COLO668 (cell line): ENCODE data around the gene DMRT2.

Experiments used
- DNase-seq: peaks from one replicate; lab custom pipeline; 2025; ENCODE audit not compliant: unreplicated experiment; lab: John Stamatoyannopoulos, UW

Gene DMRT2

DNA sequence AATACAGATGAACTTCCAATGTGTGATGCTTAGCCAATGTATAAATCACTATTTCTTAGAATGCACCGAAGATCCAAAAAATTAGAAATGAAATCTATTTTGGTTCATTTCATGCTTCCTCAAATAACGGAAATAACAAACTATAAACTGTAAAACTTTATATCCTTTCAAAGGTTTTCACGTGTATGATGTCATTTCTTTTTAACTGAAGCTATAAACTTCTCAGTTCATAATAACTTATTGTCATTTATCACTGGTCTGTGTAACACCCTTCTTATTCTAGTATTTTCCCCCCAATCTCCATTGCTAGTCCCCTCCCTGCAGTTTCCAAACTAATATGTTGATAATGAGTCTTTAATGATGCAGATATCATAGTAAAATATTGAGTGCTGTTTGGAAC lies 36.4 kb downstream of the DMRT2 start:
- DNase-seq, result no peak

DNA sequence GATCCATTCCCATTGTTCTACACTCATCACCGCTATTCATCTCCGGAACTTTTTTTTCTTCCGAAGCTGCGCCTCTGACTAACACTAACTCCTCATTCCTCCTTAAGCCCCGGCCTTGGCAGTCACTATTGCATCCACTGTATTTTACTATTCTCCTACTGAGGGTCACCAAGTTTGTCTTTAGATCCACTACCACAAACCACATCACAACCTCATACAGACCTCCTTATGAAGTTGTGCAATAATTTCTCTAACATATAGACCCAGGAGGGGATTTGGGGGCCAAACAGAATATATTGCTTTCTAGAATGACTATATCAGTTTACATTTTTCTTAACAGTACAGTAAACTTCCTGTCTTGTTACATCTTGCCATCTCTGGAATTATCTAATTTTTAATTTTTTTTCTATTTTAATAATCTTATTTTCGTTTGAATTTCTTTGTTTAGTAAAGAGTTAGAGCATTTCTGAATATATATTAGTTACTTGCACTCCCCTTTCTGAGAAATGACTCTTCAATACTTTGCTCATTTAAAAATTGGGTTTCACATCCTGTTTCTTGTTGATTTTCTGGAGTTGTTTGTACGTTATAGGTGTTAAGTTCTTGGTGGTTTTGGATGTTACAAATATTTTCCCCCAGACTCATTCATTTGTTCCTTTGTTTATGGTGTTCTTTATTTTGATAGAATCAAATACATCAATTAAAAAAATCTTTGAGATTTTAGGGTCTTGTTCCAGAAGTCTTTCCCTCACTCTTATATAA lies 37.1 kb downstream of the DMRT2 start:
- no peak for DNase-seq

DNA sequence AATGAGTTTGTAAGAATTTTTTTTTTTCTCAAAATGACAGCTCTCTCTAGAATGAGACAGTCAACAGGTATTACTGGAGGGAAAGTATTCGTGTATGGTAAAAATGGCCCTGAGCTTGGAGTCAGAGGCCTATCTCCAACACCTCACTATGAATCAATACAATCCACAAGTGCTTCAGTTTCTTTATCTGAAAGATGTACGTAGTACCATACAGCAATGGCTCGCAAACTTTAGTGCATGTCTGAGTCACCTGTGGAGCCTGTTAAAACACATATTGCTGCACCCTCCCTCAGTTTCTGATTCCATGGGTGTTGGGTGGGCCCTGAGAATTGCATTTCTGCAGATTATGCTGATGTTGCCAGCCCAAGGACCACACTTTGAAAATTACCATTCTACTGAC lies 44.6 kb downstream of the DMRT2 start:
- no peak for DNase-seq

DNA sequence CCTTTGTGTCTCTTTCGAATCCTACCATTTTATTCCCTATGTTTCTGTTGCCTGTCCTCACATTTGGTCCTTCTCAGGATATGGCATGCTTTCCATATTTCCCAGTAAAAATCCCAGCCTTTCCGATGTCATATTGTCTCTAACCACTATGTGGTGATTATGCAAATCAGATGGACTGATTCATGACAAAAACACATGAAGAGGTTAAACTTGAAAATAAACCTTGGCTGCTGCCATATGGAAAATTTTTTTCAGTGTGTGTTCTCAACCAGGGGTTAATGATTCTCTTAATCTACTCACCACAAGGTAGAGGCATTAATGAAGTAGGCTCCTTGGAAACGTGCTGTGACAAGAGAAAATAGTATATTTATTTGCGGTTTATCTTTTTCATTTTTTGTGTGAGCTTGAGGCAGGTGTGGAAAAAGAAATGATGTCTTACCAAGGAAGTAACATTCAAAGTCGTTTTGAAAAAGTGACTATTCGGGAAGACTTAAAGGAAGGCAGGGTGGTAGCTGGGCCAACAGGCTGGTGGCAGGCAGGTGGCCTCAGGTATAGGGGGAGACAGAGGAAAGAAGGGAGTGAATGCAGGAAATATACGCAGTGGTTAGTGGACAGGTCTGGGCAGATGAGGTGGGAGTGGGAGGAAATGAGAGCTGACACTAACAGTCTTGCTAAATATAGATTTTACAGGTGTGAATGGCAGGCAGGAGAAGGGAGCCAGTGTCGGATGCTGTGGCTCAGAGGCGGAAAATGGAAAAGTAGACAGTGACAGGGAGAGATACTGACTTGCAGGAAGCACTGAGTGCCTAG lies 46.2 kb downstream of the DMRT2 start:
- DNase-seq, result no peak

DNA sequence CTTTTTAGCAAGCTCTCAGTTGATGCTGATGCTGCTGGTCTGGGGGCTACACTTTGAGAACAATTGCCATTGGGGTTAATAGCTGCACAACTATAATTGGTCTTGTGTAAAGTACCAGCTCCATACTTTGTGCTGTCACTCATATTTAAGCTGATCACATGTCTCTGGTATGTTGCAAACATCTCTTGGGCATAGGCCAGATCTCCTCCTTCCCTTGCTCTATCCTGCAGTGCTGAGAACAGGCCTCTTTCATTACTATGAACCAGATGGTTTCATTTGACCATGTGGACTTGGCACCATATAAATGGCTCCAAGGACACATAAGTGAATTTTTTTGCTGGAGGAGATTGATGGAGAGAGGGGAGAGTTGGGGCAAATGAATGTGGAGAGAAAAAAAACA lies 48.4 kb downstream of the DMRT2 start:
- no peak for DNase-seq

DNA sequence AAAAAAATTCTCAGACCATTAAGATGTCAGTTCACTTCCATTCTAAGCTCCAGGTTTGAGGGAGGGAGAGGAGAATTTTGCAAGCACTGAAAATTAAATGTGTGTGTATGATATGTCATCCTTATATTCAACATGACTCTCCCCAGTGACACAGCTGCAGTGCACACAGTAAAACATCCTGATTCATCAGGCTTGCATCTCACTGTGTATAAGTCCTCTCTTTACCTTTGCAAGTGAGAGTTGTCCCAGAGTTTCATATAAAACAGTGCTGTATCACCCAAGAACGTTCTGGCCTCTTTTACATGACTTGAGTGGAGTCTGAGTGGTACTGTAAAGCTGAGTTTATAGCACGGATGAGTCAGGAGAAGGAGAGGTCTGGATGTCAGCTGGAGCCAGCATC lies 50.0 kb downstream of the DMRT2 start:
- DNase-seq, result no peak

DNA sequence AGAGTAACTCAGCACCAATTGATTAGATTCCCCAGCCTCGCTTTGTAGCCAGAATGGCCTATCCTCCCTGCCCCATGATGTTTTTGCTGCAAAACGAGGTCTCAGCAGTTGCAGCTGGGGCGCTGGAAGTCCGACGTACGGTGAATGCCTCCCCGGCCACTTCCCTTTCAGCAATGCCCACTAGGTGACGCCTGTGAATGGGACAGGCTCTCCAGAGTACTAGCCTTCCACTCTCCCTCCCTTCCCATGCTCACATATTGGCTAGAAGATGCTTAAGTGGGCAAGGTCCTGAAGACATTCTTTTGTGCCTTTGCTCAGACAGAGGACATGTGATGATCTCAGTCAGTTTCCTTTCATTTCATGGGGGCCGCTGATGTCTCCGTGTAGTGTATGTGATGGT lies 50.8 kb downstream of the DMRT2 start:
- DNase-seq, result peak; percentile 32

DNA sequence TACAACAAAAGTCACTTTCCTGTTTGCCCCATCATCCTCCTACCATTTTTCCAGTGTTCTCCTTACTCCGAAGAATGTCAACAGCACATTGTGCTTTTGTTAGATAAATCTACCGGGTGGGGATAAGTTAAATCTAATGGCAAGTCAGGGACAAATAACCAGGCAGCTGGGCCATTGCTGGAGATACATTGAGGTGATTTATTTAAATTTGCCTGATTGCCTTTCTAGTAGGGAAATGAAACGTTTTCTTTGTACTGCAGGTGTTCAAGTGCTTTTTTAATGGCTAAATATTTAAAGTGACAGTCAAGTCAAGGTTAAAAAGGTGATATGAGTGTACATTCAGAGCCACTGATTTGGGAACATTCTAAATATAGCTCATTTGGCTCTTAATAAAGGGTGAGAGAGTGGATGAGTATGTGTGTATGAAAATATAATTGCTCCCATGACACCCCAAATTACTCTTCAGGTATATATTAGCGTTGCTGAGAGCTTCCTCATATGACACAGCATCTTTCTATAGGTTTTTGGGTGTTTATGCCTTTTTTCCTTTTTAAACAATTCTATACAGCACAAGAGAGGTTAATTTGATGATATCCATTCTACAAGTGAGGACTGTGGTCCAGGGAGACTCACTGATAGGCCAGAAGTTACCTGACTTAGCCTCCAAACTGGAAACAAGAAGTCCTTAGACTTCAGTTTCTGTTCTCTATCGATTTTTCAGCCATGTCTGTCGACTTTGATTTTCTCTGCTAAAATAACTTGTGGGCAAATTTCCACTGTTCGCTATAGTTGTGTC lies 51.9 kb downstream of the DMRT2 start:
- no peak for DNase-seq

DNA sequence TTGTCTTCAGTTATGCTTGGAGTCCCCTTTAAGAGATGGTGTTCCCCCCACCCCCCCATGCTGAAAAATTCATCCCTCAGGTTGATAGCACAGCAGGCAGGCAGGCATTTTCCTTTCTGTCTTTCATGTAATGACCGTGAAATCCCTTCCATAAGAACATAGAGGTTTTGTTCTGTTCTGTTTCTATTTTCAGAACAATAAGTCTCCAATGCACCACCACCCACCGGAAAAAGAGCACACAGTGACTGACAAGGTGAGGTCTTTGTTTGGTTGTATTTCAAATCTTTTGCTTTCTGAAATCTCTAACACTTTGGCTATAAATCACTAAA lies 52.4 kb downstream of the DMRT2 start:
- no peak for DNase-seq
